Measurements from ENCODE around the gene KTI12.
"Not testable (repeated sequence)": the region's sequence is repeated elsewhere in the genome, so short reads cannot be mapped to it uniquely, and the experiment has no call there.

The KTI12 gene, protein sequence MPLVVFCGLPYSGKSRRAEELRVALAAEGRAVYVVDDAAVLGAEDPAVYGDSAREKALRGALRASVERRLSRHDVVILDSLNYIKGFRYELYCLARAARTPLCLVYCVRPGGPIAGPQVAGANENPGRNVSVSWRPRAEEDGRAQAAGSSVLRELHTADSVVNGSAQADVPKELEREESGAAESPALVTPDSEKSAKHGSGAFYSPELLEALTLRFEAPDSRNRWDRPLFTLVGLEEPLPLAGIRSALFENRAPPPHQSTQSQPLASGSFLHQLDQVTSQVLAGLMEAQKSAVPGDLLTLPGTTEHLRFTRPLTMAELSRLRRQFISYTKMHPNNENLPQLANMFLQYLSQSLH

DNA sequence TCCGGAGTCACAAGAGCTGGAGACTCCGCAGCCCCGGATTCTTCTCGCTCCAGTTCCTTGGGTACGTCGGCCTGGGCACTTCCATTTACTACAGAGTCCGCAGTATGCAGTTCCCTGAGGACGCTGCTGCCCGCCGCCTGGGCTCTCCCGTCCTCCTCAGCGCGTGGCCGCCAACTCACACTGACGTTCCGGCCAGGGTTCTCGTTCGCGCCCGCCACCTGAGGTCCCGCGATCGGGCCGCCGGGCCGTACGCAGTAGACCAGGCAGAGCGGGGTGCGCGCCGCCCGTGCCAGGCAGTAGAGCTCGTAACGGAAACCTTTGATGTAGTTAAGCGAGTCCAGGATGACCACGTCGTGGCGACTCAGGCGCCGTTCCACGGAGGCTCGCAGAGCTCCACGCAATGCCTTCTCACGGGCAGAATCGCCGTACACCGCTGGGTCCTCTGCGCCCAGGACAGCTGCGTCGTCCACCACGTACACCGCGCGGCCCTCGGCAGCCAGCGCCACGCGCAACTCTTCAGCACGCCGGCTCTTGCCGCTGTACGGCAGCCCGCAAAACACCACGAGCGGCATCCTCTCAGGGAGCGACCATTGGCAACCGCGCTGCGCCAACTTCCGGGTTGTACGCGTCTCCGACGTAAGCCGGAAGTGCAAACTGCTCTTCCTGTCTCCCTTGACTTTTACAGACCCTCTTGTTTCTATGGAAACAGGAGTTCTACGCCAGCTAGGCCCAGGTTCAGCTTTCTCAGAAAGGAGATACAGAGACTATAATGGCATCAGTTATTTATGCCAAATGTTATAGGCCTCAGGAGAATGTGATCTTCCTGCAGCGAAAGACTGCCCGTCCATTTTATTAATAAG is at the start of gene KTI12:
Gene KTI12 (minus strand): TSS at position 621 of the 860 bp plus-strand sequence. CDS start 49 bp downstream, at position 572.
- DNase-seq (ENCODE audit: low spot score), result peak; percentile 87

DNA sequence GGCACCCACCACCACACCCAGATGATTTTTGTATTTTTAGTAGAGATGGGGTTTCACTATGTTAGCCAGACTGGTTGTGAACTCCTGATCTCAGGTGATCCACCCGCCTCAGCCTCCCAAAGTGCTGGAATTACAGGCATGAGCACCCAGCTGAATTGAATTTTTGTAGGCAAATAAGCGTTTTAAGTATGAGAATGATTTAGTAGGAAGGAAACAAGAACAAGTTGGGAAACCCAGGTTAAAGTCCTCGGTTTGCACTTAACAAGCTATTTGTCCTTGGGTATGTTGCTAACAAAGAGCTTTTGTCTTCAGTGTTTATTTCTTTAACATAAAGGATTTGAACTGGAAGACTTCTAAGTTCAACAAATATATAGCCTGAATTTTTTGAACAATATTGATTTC is 46.4 kb upstream of the KTI12 start:
- no peak for DNase-seq (ENCODE audit: low spot score)

DNA sequence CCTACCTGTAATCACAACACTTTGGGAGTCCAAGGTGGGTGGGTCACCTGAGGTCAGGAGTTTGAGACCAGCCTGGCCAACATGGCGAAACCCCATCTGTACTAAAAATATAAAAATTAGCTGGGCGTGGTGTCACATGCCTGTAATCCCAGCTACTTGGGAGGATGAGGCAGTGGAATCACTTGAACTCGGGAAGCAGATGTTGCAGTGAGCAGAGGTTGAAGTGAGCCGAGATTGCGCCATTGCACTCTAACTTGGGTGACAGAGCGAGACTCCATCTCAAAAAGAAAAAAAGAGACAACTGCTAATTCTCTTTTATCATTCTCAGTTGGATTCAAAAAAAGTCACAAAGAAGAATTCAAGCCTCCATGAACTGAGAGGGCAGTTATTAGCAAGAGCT is 43.7 kb upstream of the KTI12 start:
- not testable (repeated sequence) for DNase-seq (ENCODE audit: low spot score)

DNA sequence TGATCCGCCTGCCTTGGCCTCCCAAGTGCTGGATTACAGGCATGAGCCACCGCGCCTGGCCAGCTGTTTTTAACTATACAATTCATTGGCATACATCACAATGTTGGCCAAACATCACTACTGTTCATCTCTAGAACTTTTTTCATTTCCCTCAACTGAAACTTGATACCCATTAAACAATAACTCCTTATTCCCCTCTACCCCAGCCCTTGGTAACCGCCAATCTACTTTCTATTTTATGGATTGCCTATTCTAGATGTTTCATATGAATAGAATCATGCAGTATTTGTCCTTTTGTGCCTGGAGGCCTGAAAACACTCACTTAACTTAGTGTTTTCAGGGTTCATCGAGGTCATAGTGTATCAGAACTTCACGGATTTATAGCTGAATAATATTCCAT is 38.7 kb upstream of the KTI12 start:
- no peak for DNase-seq (ENCODE audit: low spot score)

DNA sequence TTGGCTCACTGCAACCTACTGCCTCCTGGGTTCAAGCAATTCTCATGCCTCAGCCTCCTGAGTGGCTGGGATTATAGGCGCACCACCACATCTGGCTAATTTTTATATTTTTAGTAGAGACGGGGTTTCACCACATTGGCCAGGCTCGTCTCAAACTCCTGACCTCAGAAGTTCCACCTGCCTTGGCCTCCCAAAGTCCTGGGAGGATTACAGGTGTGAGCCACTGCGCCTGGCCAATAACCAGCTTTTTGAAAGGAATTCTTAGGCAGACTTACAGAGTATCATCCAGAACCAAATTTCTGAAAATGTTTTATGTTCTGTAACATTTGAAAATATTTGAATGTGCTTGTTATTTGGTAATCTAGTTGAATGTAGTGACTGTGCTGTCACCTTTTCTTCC is 37.1 kb upstream of the KTI12 start:
- DNase-seq (ENCODE audit: low spot score), result no peak

DNA sequence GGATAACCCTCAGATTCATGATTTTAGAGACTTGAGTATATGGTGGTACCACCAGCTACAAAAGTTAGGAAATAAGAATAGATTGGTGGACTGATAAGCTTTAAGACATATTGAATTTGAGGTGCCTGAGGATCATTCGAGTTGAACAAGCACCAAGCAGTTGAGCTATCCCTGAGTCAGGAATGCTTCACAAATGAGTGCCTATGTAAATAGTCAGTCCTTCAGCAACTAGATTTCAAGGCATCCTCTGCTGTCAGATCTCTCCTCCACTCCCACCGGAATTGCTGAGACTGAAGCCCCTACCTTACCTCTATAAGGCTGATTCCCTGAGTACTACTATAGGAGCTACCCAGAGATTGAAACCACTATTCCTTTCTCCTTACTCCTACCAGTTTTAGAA is 29.6 kb upstream of the KTI12 start:
- DNase-seq (ENCODE audit: low spot score), result no peak

DNA sequence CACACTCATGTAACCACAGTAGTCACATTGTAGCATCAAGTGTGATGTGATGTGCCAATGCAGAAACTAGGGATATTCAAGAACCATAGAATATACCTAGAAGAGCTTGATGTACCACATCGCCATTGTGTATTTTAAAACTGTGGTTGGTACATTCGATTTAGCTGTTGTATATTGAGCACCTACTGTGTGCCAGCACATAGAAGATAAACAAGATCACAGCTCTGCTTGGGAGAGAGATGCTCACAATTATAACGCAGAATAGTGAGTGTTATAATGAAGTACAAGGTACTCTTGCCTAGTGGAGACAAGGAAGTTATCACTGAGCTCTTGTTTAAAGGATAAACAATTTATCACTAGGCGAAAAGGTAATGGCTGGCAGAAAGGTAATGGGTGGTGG is 27.2 kb upstream of the KTI12 start:
- DNase-seq (ENCODE audit: low spot score), result no peak

DNA sequence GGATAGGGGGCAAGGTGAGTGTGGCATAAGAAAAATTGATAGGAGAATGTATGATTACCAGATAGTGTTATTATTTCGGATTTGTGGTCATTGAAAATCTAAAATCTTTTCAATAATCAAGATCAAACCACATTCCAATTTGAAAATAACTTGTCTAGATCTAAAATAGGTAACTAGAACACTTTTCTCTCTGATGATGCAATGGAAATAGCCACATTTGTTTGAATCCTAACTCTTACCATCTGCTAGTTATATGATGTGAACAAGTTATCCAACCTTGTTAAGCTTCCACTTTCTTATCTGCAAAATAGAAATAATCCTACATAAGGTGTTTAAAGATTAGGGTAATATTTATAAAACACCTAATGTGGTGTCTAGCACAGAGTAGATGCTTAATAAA is 26.3 kb upstream of the KTI12 start:
- DNase-seq (ENCODE audit: low spot score), result no peak

DNA sequence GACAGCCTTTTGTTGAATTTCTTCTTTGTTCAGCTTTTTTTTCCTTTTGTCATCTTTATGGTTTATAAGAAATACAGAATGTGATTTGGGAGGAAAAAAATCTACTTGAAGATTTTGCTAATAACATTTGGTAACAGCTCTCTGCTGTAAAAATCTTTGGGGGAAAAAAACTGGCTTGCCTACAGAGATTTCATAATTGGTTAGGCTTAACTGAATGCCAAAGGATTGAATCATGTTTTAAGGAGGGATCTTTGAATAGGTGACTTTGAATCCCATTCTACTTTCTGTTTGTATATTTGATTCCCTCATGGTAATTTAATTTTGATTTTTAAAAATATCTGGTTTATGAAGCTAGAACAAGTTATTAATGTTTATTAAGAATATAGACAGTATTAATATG is 25.7 kb upstream of the KTI12 start:
- peak; percentile 47 for DNase-seq (ENCODE audit: low spot score)

DNA sequence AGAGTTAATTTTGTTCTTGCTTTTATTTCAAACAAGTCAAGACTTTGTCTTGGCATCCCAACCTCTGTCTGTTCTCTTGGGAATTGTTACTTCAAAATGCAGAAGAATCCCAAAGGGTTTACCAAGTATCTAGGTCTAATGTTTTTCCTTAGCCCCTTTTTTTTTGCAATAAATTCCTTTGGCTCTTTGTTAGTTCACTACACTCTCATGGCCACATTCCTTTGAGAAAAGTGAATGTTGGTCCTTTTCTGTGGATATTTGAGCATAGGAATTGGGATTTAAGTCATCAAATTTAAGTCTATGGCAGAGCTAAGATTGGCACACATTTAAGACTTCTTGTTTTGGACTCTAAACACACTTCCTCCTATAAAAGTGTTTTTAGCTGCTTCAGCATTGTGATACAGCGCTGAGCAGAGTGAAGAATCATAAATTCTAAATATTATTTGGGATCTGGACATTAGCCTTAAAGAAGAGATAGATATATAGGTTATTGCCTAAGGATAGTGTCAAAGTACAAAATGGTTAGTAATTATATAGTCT is 24.3 kb upstream of the KTI12 start:
- no peak for DNase-seq (ENCODE audit: low spot score)

DNA sequence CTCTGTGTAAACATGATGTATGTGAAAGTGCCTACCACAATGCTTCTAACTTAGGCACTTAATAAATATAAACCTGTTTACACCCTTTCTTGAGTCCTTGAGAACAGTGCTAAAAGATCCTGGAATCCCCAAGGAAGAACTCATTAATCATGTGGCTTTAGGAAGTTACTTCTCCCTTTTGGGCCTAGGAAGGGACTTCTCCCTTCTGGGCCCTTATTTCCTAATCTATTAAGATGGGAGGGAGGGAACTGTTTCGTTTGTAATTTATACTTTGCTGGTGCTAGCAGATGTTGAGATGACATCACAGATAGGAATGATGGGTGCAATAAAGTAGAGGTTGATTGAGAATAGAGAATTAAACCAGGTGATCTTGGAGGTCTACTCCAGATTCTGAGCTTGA is 23.6 kb upstream of the KTI12 start:
- DNase-seq (ENCODE audit: low spot score), result no peak

DNA sequence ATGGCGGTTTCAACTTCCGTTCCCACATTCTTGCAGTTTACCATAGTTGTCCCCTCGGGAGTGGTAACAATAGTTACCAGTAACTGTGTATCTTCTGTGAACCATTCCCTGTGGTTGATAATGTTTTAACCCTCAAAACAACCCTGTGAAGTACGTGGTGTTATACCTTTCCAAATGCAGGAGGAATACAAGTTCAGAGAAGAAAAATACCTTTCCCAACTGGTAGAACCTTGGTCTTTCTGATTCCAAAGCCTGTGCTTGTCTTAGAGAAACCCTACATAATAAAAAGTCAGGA is 23.3 kb upstream of the KTI12 start:
- DNase-seq (ENCODE audit: low spot score), result peak; percentile 54

DNA sequence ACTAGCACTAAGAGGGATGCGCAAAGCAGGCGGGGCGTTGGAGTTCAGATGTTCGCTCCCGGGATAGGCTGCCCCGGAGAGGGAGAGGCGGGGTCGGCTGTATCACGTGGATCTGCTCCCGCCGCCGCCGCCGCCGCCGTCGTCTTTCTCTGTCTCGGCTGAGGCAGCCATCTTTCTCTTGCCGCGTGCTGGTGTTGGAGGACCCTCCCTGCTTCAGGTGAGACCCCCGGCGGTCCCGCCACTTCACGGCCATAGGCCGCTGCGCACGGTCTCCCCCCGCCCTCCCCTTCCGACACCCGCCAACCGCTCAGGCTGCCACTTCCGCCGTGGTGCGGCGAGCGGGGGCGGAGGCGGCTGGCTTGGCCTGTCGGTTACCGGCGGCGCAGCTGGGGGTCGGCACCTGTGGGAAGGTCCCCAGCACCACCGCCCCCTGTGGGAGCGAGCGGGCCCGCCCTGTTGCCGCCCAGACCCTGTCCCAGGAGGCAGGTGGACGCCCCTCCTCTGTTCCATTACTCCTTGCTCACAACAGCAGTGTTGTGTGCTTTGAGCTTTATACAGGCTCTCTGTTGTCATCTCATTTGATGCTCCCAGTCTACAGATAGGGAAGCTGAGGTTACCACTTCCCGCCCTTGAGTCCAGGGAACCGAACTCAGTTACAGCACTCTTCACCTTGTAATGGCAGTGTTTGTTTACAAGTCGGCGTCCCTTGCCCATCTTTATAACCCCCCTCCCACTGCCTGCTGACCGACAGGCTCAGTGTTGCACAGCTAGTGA is 22.7 kb upstream of the KTI12 start, which contains the start of gene BTF3L4:
Gene BTF3L4 (plus strand): TSS at position 133 of the 774 bp plus-strand sequence. CDS start 3,553 bp downstream, outside the sequence.
- peak; percentile 88 for DNase-seq (ENCODE audit: low spot score)

DNA sequence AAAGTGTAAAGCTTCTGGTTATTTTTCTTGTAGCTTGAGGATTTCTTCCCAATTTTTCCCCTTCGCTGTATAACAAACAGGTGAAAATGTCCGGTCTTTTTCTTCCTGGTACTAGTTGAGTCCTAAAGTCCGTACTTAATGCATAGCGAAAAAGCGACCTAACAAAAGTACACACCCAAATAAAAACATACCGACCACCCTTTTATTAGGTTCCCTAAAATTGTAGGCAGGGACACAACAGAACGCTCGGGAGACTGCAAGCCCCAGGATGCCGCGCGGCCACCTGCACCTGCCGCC is 22.2 kb upstream of the KTI12 start:
- no peak for DNase-seq (ENCODE audit: low spot score)

DNA sequence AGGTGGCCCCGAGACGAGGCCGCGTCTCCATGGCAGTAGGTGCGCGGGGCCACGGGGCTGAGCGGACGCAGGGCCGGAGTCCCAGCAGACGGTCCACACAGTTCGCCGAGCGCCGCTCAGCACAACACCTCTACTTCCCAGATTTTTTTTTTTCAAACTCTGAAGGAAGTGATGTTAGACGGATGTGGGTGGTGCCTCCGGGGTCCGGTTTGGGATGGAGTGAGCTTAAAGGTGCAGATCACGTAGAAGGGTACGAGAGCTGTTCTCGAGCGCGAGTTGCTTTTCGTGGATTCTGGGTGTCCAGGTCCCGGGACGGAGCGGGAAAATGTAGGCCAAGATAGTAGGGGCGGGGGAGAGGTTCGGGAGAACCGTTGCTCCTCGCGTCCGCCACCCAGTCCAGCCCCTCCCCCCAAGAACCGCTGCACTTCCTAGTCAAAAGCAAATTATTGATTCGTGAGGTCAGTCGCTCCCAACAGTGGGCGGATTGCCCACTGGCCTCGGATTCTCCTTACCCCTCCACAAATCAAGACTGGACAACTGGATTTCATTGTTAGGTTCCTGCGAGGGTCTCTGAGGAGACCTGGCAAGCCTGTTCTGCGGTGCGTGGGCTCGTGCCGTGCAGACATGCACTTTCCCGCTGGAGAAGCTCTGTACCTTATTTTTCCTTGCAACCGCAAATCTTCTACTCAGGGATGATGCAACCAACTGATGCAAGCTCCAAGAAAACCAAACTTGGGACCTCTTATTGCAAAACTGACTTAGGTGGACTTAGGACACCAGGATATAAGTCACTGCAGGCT is 21.7 kb upstream of the KTI12 start, which contains the start of gene TXNDC12:
Gene TXNDC12 (minus strand): TSS at position 126 of the 800 bp plus-strand sequence. CDS start 95 bp downstream, at position 31.
- peak; percentile 90 for DNase-seq (ENCODE audit: low spot score)

DNA sequence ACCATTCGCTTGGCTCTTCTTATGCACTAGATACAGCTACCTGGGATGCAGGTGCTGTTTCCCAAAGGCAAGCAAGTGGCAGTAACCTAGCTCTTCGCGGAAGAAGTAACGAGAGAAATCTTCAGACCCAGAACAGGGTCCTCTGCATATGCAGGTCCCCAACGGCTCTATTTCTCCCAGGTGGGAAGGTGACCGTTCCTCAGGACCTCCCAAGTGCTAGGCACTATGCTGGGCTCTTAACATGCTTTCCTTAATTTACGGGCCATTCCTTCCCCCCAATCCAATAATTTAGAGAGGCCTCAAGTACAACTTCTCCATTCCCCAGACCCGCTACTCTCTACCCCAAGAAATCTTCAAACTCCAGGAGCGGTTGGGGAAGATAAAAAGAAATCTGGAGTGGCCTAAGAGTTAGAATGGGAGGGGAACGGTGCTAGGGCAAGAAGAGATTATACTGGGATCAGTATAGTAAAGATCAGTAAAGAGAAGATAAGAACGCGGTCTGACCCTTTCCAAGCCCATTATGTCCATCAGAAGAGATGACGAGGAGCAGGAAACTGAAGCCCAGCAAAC is 21.0 kb upstream of the KTI12 start:
- DNase-seq (ENCODE audit: low spot score), result no peak

DNA sequence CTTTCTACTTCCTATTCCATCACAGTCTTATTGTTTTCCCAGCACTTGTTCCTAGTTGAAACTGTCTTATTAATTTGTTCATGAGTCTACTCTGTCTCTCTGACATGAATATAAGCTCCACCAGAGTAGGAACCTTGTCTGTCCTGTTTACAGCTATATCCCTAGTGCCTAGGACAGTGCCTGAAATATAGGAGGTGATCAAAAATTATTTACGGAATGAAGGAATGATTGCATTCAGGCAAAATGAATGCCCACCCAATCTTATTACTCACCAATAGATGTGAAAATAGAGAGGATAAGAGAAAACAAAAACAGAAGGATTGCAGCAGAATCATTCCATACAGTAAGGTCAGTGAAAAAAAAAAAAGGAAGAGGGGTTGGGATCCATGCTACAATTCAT is 20.3 kb upstream of the KTI12 start:
- no peak for DNase-seq (ENCODE audit: low spot score)

DNA sequence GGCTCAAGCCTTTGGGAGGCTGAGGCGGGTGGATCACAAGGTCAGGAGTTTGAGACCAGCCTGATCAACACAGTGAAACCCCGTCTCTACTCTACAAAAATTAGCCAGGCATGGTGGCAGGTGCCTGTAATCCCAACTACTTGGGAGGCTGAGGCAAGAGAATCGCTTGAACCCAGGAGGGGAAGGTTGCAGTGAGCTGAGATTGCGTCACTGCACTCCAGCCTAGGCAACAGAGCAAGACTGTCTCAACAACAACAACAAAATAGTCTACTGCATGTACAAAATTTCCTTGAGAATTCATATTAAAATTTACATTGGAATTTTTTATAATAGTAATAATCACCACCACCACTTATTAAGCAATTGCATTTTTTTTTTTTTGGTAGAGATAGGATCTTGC is 15.7 kb upstream of the KTI12 start:
- DNase-seq (ENCODE audit: low spot score), result not testable (repeated sequence)

DNA sequence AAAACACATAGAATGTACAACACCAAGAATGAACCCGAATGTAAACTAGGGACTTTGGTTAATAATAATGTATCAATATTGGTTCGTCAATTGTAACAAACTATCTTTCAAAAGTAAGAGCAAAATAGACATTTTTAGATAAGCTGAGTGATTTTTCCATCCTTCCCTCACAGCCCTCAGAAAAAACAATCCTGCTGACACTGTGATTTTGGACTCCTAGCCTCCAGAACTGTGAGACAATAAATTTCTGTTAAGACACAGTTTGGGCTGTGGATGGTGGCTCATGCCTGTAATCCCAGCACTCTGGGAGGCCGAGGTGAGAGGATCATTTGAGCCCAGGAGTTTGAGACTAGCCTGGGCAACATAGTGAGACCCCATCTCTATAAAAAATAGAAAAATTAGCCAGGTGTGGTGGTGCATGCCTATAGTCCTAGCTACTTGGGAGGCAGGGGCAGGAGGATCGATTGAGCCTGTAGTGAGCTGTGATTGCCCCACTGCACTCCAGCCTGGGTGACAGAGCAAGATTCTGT is 12.1 kb upstream of the KTI12 start:
- not testable (repeated sequence) for DNase-seq (ENCODE audit: low spot score)

DNA sequence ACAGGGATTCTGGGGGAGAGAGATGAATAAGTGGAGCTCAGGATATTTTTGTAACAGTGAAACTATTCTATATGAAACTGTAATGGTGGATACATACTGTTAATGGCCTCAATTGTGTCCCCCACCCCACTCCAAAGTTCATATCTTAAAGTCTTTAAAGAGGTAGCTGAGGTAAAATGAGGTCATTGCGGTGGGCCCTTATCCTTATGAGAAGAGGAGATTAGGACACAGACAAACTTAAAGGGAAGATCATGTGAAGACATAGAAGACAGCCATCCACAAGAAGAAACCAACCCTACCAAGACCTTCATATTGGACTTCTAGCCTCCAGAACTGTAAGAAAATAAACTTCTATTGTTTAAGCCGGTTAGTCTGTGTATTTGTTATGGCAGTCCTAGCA is 11.6 kb upstream of the KTI12 start:
- DNase-seq (ENCODE audit: low spot score), result no peak
